HG03354 (cell line): Measurements from ENCODE around the gene MYO18B.

Source experiments
- ATAC-seq: cut with Tn5 transposase; IDR thresholded peaks from one replicate; pipeline ENCODE4 v1.9.1; 2021; ENCODE audit warnings: mild to moderate bottlenecking; ENCODE audit not compliant: unreplicated experiment, poor library complexity, severe bottlenecking

Gene MYO18B

DNA sequence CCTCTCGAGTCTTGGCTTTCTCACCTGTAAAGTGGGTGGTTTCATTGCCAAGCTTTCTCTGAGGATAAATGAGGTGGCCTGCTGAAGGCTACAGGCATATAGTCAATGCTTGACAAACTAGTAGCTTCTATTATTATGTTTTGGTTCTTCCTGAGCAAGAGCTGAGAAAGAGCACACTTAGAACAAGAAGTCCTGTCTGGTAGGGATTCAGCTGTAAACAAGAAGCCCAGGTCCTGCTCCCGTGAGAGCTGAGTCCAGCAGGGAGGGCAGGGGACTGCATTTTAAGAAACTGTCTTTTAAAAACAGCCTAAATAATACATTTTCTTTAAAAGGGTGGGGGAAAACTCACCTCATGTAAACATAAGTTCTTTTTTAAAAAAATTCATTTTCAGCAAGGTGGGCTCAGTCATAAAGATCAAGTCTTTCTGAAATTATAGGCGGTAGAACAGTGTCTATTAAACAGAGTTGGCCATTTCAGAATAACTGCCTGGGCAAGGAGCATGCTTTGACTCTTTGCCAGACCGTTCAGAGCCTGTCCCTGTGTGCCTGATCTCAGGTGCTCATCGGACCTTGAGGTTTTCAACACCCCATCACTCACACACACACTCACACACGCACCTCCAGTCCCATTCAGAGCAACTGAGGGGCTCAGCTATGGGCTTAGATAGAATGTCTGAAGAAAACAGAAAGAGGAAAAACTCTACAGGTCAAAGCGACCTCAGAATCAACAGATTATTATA, 29.2 kb upstream of the MYO18B start:
- ATAC-seq: no peak

DNA sequence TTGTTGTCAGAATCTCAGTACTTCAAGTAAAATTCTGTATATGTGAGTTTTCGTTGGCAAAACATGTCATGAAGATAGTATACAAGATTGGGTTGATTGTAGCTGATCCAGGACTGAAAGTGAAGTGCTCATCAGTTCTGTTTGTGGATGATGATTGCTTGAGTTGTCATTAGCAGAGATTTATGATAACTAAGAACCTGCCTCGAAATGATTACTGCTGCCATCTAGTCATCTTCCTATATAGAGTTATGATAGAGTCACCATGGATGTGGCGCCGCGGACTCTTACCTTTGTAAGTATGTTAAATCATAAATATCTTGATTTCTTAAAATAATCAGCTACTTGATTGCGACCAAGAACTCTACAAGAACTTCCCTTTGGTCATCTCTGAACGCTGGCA, 27.9 kb upstream of the MYO18B start:
- ATAC-seq: no peak

DNA sequence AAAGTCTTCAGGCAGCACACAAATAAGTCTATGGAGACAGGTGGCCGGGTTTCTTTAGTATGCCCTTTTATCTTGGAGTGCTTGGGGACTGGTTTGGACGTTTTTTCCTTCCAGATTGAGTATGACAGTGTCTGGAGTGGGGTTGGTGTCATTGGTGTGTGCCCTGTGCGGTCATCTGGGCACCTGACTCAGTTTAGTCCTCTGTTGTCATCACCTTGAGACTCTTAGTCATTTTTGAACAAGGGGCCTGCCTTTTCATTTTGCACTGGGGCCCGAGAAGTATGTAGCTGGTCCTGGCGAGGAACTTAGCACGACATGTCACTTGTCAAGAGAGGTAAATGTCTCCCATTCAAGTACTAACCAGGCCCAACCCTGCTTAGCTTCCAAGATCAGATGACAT, 27.2 kb upstream of the MYO18B start:
- no peak for ATAC-seq

GRCh38 chr22:25716637-25717036, 25.4 kb upstream of the MYO18B start:
- ATAC-seq: no peak

GRCh38 chr22:25718135-25718840, 23.7 kb upstream of the MYO18B start:
- ATAC-seq: no peak

- no peak for ATAC-seq
These were observed 19.8 kb upstream of the MYO18B start for GRCh38 chr22:25722223-25722622.

GRCh38 chr22:25722626-25723025, 19.4 kb upstream of the MYO18B start:
- no peak for ATAC-seq

DNA sequence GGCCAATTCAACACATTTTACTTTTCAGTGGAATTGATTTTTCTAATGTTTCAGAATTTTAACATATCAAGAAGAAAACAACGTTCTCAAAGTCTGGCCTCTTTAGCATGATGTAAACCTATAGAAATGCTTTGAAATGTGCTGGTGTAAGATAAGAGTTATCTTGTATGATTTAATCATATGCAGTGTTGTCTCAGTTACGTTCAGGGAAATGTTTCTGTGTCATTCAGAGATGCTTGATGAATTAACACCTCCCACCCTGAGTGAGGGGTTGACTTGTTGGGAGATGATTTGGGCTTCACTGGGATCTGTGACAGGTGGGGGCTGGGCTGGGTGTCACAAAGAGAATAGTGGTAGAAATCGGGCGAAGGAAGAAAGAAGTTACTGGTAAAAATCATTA, 15.7 kb upstream of the MYO18B start:
- ATAC-seq: no peak

GRCh38 chr22:25728071-25728470, 13.9 kb upstream of the MYO18B start:
- ATAC-seq: no peak

GRCh38 chr22:25729016-25729995, 12.7 kb upstream of the MYO18B start:
- ATAC-seq: no peak

DNA sequence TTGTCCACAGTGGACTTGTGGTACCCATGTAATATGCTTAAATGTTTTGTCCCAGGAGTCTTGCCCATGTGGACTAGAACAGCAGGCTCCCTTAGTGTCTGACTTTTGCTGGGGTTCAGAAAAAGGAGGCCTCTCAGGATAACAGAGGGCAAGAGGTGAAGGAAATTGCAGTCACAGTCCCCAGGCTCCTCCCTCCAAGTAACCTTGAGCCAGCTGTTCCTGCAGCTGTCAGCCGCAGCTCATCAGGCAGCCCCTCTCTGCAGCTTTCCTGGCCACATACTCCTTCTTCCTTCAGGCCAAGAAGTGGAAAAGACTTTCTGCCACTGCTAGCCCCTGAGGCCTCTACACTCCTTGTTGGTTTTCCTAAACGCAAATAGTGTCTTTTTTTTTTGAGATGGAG, 6.3 kb upstream of the MYO18B start:
- no peak for ATAC-seq

DNA sequence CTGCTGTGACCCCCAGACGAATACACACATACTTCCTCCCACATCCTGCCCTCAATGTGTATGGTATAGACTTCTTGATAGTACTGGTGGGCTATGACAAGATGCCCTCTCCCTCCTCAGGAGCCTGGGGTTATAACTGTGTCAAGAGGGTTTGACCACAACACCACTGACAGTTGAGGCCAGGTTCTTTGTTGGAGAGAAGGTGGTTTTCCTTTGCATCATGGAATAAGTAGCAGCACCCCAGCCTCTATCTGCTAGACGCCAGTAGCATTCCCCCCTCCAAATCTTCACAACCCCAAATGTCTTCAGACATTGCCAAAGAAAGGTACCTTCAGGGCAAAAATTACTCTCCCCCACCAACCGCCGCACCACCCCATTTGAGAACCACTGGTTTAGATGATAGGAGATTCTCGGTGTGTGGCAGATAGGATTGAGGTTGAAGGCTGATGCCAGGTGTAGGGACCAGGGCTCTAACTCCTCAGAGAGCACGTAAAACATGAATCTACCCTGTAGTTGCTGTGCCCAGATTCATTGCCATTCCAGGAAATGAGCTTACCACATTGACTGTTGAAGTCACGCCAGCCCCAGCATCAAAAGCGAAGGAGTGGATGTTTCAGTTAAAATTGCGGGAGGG, 5.5 kb upstream of the MYO18B start:
- no peak for ATAC-seq

GRCh38 chr22:25739659-25740344, 2.2 kb upstream of the MYO18B start:
- no peak for ATAC-seq

DNA sequence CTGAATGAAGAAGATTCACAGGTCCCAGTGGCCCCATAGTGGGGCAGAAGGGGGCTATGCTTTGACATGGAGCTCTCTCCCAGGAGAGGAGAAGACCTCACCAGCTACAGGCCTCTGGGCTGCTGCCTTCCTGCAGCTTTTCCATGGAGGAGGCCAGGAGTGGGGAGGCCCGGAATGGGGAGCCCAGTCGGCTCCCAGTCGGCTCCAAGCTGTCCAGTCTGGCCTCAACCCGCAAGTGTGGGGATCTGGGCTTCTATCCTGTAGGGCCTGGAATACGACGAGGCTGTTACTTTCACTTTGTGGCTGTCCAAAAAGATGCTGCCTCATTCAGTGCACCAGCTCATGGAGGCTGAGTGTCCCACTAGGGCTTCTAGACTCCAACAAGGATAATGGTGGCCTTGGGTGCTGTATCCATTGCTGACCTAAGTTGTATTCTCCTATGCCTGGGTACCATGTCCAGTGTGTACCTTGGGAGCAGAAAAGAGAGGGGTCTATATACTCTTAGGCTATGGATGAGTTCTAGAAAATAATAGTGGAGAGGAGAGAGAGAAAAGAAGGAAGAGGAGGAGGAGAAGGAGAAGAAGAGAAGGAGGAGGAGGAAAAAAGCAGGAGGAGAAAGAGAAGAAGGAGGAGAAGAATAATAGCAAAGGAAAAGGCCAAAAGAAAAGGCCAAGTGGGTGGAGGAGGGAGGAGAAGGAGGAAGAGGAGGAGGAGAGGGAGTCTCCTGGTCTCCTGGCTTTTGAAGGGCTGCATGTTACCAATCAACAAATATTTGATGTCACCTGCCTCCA, 1.1 kb downstream of the MYO18B start:
- ATAC-seq: no peak

DNA sequence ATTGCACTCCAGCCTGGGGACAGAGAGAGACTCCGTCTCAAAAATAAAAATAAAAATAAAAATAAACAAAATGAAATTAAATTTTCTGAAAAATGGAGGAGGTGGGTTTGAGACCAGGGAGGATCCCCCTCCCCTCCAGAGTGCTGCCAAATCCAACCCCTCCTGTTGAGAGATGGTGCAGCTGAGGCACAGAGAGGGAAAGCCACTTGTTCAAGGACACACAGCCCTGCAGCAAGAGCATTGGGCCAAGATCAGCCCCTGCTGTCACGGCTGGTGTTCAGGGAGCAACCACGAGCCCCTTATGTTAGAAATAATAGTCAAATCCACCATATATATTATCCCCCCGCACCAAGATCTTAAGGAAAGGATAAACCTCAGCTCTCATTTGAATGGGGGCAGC, 2.7 kb downstream of the MYO18B start:
- no peak for ATAC-seq

DNA sequence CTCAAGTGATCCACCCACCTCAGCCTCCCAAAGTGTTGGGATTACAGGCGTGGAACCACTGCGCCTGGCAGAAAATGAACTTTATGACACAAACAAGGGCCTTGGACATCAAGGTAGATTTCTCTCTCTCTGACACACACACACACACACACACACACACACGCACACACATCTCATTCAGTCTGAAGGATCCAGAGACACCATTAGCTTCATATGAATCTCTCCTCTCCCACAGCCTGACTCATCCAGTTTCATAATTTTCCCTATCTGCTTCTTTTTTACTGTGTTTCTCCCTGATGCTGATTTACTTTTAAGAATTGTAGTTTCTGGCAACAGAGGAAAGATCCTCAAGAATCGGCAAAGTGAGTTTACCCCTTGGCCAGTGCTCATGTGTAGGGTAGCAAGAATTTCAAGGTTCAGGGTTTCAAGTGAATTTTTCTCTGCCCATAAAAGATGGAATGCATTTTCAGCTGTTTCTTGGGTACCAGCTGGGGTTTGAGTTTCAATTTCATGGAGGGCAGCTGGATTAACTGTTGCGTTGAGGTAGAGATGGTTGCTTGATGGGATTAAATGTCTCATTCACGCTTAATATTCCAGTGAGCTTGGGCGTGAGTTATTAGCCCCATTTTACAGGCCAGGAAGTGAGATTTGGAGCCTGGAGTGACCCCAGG, 3.5 kb downstream of the MYO18B start:
- no peak for ATAC-seq

GRCh38 chr22:25746012-25746373, 4.0 kb downstream of the MYO18B start:
- no peak for ATAC-seq

- no peak for ATAC-seq
These were observed 5.4 kb downstream of the MYO18B start for GRCh38 chr22:25747245-25747944.
